Measurements from ENCODE around the gene ADCY2.

The ADCY2 gene

GRCh38 chr5:7501061-7501460, 105.1 kb downstream of the ADCY2 start:
- DNase-seq (ENCODE audit: low read depth in 2 of 2, low spot score in 1 of 2): no peak

- DNase-seq (ENCODE audit: low read depth in 2 of 2, low spot score in 1 of 2): no peak
Measured at GRCh38 chr5:7503564-7503963, 107.6 kb downstream of the ADCY2 start.

GRCh38 chr5:7515284-7515914, 119.5 kb downstream of the ADCY2 start:
- DNase-seq (ENCODE audit: low read depth in 2 of 2, low spot score in 1 of 2): no peak

- DNase-seq (ENCODE audit: low read depth in 2 of 2, low spot score in 1 of 2): no peak
Measured at GRCh38 chr5:7516253-7516652, 120.3 kb downstream of the ADCY2 start.

- no peak for DNase-seq (ENCODE audit: low read depth in 2 of 2, low spot score in 1 of 2)
Measured at GRCh38 chr5:7517006-7517405, 121.1 kb downstream of the ADCY2 start.

DNA sequence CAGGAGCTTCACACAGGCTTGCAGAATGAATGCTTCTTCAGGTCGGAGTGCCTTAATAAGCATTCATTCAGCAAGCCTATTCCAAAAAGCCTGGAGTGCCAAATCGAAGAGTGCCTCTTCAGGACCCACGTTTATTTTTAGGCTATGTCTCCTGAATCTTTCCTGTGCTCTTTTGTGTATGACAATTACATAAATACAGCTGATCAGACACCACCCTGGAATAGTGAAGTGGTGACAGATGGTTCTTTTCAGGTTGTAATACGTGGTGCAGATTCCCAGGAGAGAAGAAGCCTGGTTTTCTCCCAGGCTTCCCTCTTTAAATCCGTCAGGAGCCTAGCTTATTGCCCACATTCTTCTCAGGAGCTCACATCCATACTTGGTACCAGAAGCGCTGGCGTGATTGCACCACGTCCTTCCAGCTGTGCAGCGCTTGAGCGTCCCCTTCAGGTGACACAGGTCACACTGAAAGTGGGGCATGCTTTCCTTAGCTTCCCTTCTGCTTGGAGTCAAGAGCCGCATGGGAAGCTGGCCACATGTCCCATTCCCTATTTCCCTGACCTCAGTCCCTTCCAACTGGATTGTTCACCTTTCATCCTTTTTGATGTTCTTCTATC, 123.1 kb downstream of the ADCY2 start:
- no peak for DNase-seq (ENCODE audit: low read depth in 2 of 2, low spot score in 1 of 2)

DNA sequence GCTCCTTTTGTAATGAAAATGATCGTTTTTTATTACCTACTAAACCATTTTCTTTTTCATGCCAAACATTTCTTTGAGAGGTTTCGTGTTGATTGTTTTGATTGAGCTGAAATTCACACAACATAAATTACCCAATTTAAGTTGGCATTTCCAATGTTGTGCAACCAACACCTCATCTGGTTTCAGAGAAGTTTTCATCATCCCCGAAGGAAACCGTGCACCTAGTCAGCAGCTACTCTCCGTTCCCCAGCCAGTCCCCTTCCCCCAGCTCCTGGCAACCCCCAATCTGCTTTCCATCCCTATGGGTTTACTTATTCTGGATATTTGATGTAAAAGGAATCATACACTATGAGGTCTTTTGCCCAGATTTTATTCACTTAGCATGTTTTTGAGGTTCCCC, 123.6 kb downstream of the ADCY2 start:
- no peak for DNase-seq (ENCODE audit: low read depth in 2 of 2, low spot score in 1 of 2)

DNA sequence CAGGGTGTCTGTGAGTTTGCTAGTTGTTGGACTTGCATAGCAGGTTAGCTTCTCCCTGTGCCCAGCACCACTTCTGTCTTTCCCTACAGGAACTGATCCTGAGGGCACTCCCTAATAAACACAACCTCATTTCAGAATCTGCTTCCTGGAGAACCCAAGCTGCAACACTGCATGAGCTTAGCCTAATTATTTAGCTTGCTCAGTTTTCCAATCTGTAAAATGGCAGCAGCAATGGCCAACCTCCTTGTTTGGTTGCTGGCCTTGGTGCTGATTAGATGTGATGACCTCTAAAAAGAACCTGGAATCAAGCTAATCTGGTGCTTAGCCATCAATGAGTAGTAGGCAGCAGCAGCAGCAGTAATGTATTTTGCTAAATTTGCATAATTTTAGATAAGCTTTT, 133.9 kb downstream of the ADCY2 start:
- no peak for DNase-seq (ENCODE audit: low read depth in 2 of 2, low spot score in 1 of 2)

DNA sequence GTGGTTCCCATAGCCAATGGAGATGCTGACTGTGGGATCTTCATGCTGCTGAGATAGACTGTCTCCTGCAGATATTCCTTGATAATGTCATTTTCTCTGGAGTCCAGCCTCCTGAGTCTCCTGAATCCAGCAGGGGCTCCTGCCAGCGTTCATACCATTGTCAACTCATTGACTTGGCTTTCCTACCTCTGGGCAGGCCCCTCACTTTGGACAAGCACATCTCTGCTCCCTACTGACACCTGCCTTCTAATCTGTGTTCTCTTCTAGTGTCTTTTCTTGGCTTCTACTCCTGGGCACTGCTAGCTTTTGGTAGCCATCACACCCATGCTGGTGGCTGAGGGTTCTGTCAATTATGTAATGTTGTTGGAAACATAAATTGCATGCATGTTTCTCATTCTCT, 138.0 kb downstream of the ADCY2 start:
- no peak for DNase-seq (ENCODE audit: low read depth in 2 of 2, low spot score in 1 of 2)

GRCh38 chr5:7534505-7534904, 138.6 kb downstream of the ADCY2 start:
- no peak for DNase-seq (ENCODE audit: low read depth in 2 of 2, low spot score in 1 of 2)

GRCh38 chr5:7537573-7537972, 141.6 kb downstream of the ADCY2 start:
- no peak for DNase-seq (ENCODE audit: low read depth in 2 of 2, low spot score in 1 of 2)

GRCh38 chr5:7539571-7539970, 143.6 kb downstream of the ADCY2 start:
- DNase-seq (ENCODE audit: low read depth in 2 of 2, low spot score in 1 of 2): no peak

GRCh38 chr5:7540736-7541485, 145.0 kb downstream of the ADCY2 start:
- DNase-seq (ENCODE audit: low read depth in 2 of 2, low spot score in 1 of 2): no peak

- DNase-seq (ENCODE audit: low read depth in 2 of 2, low spot score in 1 of 2): no peak
Measured at GRCh38 chr5:7541898-7542297, 146.0 kb downstream of the ADCY2 start.

GRCh38 chr5:7546555-7546954, 150.6 kb downstream of the ADCY2 start:
- no peak for DNase-seq (ENCODE audit: low read depth in 2 of 2, low spot score in 1 of 2)

DNA sequence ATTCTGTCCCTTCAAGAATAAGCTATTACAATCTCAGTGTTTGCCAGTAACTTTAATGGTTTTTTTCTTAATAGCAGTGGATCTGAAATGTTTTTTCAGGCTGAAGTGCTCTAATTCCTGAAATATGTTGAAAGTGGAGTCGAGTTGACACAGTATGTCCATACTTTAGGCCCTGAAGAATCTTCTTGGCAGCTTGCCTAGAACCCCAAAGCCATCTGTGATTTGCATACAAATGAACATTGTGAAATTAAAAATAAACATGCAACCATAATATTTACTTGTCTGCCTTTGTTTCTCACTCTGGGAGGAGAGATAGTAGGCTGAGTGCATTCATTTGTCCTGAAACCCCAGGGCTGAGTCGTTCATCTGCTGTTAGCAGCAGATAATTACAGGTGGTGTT, 152.7 kb downstream of the ADCY2 start:
- no peak for DNase-seq (ENCODE audit: low read depth in 2 of 2, low spot score in 1 of 2)

- no peak for DNase-seq (ENCODE audit: low read depth in 2 of 2, low spot score in 1 of 2)
Measured at GRCh38 chr5:7565559-7565958, 169.6 kb downstream of the ADCY2 start.

- no peak for DNase-seq (ENCODE audit: low read depth in 2 of 2, low spot score in 1 of 2)
Measured at GRCh38 chr5:7576023-7576715, 180.2 kb downstream of the ADCY2 start.

GRCh38 chr5:7577381-7577780, 181.4 kb downstream of the ADCY2 start:
- no peak for DNase-seq (ENCODE audit: low read depth in 2 of 2, low spot score in 1 of 2)

GRCh38 chr5:7578071-7578470, 182.1 kb downstream of the ADCY2 start:
- no peak for DNase-seq (ENCODE audit: low read depth in 2 of 2, low spot score in 1 of 2)

DNA sequence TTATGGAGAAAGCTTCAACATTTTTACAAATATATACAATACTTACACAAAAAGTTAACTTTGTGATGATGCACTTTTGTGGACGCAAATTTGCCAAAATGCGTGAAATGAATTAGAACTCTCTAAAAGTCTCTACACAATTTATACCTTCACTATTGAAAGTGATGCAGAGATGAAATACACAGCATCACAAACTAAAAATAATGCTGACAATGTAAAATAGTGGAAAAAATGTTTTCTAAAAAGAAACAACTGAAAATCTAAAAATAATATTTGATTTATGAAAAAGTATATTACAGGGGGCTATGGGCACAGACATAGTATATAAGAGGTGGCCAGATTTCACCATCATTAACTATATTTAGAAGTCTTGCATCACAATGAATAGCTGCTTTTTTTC, 188.8 kb downstream of the ADCY2 start:
- DNase-seq (ENCODE audit: low read depth in 2 of 2, low spot score in 1 of 2): no peak

DNA sequence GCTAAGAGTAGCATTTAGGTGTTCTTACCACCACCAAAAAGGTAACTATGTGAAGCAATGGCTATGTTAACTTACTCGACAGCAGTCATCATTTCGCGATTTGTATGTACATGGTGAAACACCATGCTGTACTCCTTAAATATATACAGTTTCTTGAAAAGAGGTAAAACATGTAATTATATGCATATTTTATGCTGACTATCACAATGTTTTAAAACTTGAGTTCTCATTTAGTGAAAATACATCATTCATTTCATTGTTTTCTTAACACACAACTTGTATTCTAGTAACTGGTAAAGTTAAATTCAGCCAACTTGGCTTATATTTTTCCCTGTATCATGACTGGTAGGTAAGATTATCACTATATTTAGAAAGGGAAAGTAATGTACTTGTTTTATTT, 189.9 kb downstream of the ADCY2 start:
- DNase-seq (ENCODE audit: low read depth in 2 of 2, low spot score in 1 of 2): no peak

Data from stimulated activated CD8-positive, alpha-beta memory T cell treated with anti-CD3 and anti-CD28 coated beads, Interleukin-4, amount 100 ng/mL, for 1 hour (primary cell).